Dermis microvascular lymphatic vessel endothelial cell (primary cell): ENCODE measurements around the gene C1QTNF5. TPM values are rescaled to one million over a fixed set of nuclear protein-coding genes. Genes with fewer than 3 reads are reported as not detected.
A peak's percentile ranks its signal among the peaks of the same experiment; 100 is the strongest.
"Not testable (repeated sequence)": the region's sequence is repeated elsewhere in the genome, so short reads cannot be mapped to it uniquely, and the experiment has no call there.

Source experiments
- DNase-seq, 2 donors: peaks; one replicate each; pipeline versions ENCODE4 v3.0.0 to v3.0.0-alpha.2; 2010; ENCODE audit warnings: low read depth in 2 of 2
- total RNA-seq: library from RNA; depleted of rRNA; stranded (reverse); fragments of >200 nt; gene quantifications from 2 replicates; pipeline ENCODE4 v1.2.1, GENCODE V29; 2014

The C1QTNF5 gene, protein sequence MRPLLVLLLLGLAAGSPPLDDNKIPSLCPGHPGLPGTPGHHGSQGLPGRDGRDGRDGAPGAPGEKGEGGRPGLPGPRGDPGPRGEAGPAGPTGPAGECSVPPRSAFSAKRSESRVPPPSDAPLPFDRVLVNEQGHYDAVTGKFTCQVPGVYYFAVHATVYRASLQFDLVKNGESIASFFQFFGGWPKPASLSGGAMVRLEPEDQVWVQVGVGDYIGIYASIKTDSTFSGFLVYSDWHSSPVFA
- total RNA-seq = 47.6 and 121 TPM in 2 replicates

DNA sequence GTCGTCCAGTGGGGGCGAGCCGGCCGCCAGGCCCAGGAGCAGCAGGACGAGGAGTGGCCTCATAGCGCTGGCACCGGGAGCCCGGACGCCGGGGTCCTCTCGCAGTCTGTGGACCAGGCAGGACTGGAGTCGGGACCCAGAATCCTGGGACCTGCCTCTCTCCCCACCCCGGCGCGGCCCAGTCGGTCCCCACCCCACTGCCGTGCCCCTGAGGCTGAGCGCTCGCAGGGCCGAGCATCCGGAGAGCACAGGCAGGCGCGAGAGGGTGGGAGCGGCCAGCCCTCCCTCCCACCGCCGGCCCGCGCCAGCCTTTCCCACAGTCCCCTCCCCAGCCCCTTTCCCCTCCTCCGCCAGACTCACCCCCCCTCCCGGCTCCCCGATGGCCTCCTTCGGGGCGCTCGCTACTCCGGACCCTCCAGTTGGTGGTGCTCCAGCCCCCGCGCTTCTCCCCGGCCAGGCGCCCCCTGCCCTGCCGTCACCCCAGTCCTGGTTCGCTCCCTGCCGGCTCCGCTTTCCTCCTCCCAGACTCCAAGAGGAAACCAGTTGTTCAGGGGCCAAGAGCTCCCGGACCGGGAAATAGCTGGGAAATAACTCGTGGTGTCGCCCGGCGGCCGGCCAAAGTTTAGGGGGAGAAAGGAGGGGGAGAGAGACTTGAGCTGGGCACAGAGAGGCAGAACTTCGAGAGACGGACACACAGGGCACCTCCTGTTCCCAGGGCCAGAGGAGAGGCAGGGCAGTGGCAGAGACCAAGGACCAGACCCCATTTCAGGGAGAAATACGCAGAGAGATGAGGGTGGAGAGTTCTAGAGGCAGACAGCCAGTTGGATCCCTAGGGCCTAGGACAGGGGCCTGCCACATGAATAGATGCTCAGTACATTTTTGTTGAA is at the start of gene C1QTNF5:
TSS of gene C1QTNF5 (minus strand) at position 549 of the 887 bp plus-strand sequence. CDS start at position 63, 486 bp downstream.
- peak; percentile 71 to 91 for DNase-seq

DNA sequence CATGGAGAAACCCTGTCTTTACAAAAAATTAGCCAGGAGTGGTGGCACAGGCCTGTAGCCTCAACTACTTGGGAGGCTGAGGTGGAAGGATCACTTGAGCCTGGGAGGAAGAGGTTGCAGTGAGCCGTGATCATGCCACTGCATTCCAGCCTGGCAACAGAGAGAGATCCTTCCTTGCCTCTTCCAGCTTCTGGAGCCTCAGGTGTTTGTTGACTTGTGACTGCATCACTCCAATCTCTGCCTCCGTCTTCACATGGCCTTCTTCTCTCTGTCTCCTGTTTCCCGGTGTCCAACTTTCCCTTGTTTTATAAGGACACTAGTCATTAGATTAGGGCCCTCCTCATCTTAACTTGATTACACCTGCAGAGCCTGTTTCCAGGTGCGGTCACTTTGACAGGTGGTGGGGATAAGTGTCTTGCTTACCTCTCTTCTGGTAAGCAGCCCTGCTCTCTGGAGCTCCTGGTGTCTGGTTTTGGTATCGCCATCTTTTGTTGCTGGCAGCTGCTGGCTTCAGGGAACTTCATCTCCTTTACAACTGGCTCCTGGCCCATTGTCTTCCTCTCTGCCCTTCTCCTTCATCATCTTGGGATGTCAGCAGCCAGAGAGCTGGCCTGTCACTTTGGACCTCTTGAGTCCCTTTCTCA is 49.0 kb upstream of the C1QTNF5 start:
- DNase-seq = no peak

DNA sequence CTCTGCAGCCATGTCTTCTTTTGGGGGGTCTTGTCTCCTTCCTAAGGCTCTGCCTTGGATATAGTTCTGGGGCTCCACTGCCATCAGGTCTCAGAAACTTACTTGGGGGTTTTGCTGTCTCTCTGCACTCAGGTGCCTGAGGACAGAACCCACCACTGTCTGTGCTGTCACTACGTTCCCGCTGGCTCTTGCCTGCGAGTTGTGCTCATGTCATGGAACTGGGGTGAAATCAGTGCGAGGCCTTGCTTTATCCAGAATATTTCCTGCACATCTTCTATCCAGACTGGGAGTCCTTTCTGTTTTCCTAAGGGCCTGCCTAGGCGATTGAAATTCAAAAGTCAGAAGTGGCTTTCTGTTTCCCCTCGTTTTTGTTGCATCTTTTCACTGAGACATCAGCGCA is 47.4 kb upstream of the C1QTNF5 start:
- no peak for DNase-seq

DNA sequence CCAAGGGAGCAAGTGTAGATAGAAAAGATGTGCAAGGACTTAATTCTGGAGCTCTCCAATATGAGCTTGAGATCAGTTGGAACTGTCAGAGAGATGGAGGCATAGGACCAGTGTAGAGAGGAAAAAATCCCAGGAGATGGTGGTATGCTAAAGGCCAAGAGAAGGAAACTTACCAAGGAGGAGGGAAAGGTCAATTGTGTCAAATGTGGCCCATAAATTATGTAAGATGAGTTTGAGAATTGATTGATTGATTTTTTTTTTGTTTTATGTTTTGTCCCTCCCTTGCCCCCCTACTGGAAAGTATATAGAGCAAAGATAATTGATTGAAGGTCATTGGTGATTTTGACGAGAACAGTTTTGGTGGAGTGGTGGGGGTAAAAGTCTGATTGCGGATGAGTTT is 43.6 kb upstream of the C1QTNF5 start:
- DNase-seq = no peak

DNA sequence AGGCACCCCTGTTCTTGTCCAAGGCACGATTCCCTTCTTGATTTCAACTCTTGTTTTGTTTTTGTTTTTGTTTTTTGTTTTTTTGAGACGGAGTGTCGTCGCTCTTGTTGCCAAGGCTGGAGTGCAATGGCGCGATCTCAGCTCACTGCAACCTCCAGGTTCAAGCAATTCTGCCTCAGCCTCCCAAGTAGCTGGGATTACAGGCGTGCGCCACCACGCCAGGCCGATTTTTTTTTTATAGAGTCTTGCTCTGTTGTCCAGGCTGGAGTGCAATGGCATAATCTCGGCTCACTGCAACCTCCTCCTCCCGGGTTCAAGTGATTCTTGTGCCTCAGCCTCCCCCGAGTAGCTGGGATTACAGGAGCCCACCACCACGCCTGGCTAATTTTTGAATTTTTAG is 41.8 kb upstream of the C1QTNF5 start:
- DNase-seq = not testable (repeated sequence)

DNA sequence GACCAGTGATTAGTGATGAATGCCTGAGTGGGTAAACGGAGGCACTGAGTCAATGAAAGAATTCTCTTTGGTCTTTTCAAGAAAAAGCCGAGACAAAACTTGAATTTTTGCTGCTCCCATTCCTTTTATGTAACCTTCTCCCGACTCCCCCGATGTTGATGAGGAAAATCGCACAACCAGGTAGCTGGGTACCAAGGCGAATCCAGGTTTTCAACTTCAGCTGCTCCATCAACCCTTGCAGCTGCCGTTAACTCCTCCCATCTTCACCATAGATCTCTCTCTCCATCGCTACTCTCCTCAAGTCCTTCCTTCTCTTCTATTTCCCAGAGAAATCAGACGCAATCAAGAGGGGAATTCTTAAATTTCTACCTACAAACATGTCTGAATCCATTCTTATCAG is 41.4 kb upstream of the C1QTNF5 start:
- DNase-seq = no peak

DNA sequence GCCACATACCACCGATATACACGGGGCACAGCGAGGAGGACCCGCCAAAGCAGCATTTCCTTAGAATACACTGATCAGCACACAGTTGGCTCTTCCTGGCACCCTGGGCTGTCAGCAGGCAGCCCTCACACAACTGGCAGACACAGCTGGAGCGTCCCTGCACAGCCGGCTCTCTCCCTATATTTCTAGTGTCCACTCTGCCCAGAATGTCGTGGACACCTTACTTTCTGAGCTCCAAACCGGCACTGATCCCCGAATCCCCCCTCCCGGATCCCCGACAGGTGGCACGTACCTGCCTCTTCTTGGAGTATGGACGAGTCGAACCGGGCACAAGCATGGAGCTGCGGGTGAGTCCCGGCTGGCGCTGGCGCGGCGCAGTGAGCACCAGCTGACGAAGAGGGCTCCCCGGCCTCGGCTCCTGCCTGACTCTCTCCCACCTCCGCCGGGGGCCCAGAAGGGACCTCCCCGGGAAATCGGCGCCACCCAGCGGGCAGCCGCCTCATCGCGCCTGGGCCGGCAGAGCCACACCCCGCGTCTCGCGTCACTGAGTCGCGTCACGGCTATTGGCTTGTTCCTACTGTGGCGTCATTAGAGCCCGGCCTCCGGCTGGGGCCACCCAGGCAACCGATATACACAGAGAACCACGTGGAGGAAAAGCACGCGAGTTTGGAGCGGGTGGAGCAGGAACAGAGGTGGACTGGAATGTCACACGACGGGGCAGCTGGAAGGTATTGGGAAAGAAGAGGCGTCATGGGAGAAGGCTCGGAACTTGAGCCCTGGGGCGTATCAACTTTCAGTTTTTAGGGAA is 40.7 kb upstream of the C1QTNF5 start, which contains the start of gene USP2:
TSS of gene USP2 (minus strand) at position 510 of the 808 bp plus-strand sequence. CDS start 8,210 bp downstream, outside the sequence.
- DNase-seq = peak; percentile 95

DNA sequence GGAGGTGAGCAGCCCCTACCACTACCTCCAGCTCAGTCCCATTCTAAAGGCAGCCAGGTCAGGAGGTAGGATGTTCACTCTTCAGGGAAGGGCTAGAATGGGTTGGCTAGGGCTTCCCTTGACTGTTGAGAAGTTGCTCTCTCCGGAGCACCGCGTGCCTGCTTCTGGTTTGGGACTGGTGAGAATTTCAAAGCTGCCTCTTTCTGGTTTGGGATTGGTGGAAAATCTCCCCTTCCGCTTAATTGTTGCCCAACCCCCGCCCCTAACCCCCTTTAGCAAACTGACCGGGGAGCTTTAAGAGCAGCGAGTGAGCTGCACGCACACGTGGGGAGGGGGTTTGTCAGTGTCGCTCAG is 40.1 kb upstream of the C1QTNF5 start:
- no peak for DNase-seq

DNA sequence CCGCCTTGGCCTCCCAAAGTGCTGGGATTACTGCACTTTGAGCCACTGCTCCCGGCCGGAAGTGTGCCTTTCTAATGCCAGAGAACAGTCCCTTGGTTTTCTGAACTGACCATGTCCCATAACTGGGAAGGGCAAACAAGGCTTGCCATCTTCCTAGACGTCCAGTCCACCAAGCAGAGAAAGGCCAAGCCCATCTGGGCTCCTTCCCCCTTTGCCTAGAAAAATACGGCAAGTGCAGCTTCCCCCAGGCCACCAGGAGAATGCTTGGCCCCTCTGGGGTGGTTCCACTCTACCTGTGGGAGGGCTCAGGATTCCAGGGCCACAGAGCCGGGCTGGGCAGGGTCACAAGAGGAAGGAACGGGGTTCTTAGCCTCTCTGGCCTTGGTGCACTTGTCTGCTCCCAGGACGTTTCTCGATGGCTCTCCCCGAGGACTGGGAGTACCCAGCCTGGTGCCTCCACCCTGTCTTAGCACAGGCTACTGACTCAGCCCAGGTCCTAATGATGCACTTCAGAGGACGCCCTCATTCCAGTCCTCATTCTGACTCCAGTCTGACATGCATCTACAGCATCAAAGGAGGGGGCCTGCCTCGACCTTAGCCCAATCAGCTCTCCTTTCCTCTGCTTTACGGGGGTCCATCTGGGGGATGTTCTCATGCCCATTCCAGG is 39.6 kb upstream of the C1QTNF5 start:
- DNase-seq = no peak

DNA sequence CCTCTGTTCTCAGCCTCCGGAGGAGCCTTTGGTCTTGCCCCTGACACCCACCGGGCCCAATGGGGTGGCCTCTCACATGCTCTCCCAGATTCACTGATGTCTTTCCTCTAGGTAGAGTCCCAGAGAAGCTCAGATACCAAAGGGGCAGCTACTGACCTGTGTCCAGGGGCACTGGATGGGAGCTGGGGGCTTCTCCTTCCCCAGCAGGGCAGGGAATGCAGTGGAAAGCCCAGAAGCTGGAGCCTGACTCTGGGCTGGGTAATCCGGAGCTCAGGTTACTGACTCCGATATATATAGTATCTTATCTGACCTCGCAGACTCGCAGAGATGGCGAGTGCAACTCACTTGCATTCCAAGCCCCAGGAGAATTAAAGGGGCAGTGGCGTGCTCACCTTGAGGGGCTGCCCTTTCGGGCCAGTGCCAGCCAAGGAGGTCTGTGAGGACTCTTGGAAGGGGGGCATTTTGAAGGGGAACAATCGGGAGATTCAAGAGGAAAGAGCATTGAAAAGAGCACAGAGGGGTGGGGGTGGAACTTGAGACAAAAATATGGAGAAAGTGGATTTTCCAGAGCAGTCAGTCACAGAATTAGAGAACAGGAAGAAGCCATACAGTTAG is 38.3 kb upstream of the C1QTNF5 start:
- DNase-seq = no peak

DNA sequence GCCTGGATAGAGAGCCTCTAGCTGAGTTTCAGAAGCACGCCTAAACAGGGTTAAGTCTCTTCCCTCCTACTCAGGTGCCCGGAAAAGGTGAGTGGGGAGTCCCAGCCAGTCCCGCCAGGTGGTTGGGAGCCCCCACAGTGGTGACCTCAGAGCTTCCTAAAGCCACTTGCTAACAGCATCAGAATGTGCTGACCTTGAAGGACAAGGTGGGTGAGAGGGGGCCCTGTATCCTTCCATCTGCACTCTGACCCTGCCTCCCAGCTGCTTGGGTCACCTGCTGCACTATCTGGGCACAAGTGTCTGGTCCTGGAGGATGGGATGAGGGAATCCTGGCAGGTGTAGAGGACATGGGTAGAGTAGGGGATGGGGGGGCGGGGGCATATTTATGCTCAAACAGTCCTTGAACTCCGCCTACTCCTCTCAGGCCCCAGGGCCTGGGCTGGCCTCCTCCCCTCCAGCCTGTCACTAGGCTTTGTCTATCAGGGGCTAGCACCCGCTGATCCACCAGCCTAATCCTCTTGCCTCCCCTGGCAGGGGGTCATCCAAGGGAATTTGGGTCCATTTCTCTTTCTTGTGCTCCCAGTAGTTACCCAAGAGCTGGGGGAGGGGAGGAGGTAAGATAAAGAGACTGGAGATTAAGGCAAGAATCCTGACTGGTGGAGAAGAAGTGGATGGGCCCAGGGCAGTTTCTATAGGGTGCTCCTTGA is 37.4 kb upstream of the C1QTNF5 start:
- DNase-seq = no peak

DNA sequence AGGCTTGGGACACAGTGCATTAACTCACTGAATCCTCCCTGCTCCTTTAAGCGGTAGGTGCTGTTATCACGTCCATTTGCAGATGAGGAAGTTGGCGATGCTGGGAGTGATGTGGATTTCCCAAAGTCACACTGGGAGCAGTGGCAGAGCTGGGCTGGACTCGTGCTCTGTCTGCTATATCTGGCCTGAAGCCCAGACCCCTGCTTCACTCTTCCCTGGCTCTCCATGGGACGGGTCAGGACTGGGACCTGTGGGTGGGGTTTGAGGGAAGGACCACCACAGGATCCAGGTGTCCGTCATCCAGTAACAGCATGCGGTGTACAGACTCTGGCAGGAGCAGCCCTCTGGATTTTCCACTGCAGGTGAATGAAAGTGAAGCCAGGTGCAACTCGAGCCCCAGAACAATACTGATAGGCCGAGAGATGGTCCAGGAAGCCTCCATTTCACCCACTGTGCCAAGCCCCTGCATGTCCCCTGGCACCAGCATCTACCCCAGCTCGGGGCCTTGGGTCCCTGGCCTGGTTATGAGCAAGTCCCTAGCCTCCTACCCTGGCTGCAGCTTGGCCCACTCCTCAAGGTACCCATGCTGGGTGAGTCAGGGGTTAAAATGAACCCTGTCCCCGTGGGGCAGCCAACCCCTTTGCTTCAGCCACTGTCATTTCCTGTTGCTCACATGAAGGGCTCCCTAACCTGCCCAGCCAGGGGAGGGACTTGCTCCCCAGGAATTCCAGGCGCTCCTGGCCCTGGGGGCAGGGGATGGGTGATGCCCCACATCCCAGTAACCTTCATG is 36.6 kb upstream of the C1QTNF5 start:
- no peak for DNase-seq

DNA sequence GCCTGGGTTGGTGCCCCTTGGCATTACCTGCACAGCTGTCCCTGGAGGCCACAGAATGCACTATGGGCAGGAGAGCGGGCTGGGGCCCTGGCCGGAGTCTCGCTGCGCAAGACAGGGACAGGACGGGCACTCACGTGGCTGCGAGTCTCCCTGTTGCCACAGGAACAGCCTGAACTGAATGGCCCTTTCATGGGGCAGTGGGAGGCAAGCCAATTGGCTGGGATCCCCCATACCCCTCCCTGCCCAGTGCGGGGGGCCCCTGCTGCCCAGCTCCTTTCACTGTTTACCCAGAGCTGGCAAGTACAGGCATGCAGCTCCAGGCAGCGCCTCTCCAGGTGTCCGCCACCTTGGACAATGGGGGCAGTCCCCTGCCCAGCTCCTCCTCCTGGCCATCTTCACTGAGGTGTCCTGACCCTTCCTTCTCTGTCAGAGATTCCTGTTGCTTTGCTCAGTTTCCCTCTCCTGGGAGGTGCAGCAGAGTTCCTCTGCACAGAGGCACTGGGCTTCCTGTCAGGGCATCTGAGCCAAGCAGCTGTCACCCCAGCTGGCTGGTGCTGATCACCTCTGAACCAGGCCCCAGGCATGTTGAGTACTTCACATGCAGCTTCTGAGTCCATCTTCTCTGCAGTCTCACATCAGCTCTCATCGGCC is 35.6 kb upstream of the C1QTNF5 start:
- no peak for DNase-seq

DNA sequence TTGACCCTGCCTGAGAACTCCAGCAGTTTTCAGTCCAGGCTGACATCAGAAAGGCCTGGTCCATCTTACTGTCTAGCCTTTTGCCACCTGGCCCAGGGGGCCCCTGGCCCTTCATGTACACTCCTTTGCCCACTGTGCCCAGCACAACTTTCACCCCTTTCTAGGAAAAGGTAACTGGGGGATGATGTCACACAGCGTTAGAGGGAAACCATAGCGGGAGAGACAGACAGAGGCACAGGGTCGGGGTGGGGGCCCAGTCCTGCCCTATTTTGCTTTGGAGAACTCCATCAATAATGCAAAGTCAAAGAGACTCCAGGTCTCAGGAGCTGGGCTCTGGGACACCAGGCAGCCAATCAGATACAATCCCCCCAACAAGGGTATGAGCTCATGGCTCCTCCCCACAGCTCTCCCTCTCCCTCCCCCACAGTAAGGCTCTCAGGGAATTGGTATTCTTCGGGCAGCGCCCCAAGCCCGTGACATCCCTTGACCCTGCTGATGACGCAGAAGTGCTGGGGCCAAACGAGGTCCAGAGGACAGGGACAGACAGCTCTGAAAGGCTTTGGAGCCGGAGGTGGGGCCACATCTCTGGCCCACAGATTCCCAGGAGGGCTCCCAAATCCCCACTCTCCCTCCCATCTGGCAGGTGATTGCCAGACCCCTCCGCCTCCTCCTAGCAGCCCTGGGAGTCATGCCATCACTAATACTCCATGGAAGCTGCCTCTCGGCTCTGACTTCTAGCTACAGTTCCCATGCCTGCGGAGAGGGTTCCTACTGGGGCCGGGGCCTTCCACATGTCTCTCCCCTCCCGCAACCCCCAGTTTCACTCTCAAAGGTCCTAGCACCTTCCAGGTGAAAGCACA is 34.9 kb upstream of the C1QTNF5 start:
- no peak for DNase-seq

DNA sequence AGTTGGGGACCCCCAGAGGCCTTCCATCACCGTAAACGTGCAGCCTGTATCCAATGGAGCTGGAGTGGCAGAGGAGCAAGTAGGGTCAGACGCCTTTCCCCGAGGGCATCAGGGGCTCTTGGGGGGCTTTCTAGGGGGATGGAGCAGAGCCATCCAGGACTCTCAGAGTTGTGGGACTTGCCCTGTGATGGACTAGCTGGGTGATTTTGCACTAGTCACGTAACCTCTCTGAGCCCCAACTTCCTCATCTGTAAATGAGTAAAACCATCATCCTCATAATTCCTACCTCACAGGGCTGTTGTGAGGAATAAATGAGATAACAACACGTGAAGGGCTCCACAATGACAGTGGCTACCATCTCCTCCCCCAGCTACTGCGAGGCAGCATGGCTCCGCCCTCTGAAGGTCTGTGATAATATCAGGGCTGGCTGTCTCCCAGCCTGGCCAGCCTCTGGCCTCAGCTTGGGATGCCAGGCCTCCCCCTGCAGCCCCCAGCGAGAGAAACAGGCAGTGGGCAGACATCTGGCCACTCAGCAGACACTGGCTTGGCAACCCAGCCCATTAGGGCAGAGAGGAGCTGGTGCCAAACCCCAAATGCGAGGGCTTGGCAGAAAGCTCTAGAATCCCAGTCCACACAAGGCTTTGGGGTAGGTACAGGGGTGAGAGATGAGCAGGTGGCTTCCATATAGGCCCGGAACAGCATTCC is 34.1 kb upstream of the C1QTNF5 start:
- DNase-seq = no peak

DNA sequence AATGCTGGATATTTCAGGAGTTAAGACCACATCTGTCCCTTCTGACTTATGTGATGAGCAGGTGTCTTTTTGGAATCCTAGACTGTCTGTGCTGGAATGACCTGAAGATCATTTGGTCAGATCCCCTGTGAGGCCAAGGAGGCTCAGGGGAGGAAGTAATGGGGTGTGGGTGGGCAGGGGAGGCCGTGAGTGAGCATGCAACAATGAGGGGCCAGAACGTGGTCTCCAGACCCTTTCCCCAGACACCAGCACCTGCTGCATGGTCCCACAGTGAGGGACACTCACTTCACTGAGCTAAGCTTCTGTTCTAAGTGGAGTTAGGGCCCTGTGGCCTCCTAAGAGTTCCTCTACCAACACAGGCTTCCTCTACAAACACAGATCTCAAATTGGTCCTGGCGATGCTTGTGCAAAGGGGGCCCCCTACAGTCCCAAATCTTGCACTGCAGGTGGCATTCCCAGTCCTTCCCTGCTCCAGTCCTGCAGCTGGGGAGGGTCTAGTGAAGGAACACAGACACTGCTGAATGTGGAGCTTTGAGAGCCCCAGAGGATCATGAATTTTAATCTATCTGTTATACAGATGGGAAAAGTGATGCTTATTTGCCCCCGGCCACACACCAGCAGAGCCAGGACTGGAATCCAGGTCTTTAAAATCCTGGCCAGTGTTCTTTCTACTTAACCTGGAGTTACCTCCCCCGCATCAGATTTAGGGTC is 33.4 kb upstream of the C1QTNF5 start:
- peak; percentile 56 to 80 for DNase-seq
